Measurements from ENCODE around the gene ZNF628.
"Not testable (repeated sequence)": the region's sequence is repeated elsewhere in the genome, so short reads cannot be mapped to it uniquely, and the experiment has no call there.

Gene ZNF628

DNA sequence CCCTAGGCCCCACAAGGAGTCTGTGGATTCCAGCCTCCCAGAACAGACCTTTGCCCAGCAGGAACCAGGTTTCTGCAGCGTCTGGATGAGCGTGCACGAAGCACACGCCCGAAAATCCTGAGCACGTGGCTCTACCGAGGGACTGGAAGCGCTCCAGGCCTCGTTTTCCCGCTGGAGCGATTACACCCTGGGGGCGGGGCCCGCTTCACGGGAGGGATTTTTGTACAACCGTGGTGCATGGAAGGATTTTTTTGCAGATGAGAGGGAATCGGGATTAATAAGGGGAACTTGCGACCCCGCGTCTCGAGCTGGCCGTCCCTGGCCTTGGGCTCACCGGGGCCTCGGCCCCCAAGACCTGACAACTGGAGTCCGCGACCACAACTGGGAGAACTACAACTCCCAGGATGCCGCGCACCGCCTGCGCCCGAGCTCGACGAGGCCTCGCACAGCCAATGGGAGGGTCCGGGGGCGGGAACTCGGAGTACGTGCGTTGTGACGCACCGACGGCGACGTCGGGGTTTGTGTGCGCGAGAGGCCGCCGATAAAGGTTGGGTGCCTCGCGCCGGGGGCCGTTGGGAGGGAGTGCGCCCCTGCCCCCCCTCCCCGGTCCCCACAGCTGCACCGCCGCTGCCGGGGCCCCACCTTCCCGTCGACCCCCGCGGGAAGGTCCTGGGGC lies at the start of gene ZNF628:
Gene ZNF628, plus strand, starts transcription at position 518 of the 676 bp plus-strand sequence. CDS start 3,294 bp downstream, outside the sequence.
- peak; percentile 97 to 99 for DNase-seq

DNA sequence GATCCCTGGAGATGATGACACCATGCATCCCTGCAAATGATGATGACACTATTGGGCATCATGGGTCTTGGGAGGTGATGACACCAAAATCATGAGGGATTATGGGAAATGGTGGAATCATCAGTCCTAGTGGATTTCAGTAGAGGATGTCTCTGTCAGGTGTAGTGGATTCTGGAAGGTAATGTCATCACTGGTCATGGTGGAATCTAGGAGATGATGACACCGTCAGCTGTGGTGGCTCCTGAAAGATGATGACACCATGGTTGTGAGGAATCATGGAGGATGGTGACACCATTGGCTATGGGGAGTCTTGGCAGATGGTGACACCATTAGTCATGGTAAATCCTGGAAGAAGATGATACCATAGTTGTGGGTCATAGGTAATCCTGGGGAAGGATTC lies 45.2 kb upstream of the ZNF628 start:
- no peak for DNase-seq

DNA sequence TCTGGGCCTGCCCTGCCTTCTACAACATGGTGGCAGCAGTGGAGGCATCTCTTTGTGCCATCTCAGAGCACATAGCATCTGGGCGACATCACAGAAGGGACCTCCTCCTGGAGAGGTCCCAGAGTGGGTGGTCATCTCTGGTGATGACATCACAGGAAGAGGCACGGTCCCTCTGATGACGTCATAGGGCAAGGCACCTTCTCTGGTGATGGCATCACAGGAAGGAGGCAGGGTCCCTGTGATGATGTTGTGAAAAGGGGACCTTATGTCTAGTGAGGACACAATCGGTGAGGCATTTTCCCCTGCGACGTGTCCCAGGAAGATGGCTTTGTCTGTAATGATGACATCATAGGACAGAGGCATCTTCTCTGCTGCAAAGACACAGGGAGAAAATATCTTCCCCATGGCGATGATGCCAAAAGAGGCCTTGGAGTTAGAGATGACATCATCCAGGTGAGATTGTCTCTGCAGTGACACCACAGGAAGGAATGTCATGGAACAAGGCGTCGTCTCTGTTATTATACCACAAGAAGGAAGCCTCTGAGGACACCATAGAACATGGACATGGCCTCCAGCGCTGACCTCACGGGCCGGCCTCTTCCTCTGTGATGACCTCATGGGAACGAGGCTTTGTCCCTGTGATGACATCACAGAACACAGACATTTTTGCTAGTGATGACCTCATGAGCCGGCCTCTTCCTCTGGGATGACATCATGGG lies 44.0 kb upstream of the ZNF628 start:
- no peak for DNase-seq

DNA sequence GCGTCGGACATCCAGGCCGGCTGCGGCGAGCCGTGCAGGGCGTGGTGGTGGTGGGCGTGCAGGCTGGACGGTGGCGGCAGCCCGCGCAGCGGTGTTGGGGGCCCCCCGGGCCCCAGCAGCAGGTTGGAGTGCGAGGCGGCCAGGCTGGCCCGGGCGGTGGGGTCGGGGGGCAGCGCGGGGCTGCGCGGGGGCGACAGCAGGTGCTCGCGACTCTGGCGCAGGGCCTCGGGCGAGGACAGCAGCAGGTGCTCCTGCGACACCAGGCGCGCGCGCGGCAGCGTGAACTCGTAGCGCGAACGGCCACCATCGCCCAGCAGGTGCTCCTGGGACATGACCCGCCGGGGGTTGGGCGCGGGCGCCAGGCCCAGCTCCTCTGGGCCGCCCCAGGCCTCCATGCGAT lies 43.1 kb upstream of the ZNF628 start:
- no peak for DNase-seq

DNA sequence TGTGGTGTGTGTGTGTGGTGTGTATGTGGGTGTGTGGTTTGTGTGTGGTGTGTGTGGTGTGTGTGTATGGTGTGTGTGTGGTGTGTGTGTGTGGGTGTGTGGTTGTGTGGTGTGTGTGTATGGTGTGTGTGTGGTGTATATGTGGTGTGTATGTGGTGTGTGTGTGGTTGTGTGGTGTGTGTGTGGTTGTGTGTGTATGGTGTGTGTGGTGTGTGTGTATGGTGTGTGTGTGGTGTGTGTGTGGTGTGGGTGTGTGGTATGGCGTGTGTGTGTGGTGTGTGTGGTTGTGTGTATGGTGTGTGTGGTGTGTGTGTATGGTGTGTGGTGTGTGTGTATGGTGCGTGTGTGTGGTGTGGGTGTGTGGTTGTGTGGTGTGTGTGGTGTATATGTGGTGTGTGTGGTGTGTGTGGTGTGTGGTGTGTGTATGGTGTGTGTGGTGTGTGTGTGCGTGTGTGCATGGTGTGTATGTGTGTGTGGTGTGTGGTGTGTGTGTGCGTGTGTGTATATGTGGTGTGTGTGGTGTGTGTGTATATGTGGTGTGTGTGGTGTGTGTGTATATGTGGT lies 42.0 kb upstream of the ZNF628 start:
- DNase-seq, result no peak

DNA sequence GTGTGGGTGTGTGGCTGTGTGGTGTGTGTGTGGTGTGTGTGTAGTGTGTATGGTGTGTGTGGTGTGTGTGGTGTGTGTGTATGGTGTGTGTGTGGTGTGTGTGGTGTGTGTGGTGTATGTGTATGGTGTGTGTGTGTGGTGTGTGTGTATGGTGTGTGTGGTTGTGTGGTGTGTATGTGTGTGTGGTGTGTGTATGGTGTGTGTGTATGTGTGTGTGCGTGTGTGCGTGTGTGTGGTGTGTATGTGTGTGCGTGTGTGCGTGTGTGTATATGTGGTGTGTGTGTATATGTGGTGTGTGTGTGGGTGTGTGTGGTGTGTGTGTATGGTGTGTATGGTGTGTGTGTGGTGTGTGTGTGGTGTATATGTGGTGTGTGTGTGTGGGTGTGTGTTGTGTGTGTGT lies 41.4 kb upstream of the ZNF628 start:
- DNase-seq, result no peak

DNA sequence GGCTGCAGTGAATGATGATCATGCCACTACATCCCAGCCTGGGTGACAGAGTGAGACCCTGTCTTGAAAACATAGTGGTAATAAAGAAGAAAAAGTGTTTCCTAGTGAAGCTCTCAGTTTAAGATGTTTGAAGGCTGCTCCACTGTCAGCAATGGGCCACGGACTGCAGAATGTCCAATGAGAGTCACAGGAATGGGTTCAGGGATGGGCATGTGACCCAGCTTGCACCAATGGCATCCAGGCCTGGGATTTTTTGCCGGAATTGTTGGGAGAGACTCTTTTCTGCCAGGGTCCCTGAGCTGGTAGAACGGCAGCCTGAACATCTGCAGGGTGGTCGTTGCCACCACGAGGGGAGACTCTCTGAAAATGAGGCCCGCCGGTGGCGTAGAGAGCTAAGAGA lies 39.6 kb upstream of the ZNF628 start:
- no peak for DNase-seq

DNA sequence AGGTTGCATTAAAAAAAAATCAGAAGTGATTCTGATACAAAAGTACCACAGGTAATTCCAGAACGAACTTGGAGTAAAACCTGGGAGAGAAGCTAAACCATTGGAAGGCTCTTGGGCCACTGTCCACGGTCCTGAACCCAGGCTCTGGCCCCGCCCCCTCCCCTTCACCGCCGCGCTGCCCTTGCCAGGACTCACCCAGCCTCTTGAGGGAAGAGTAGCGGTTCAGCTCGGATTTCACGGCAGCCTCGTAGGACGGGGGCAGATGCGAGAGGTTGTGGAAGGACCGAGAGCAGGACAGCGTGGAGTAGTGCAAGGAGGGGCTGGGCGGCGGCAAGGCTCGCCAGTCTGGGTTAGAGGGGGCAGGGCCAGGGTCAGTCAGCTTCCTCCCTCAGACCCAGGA lies 39.0 kb upstream of the ZNF628 start:
- DNase-seq, result peak in 1 of 2 experiments; percentile 42

DNA sequence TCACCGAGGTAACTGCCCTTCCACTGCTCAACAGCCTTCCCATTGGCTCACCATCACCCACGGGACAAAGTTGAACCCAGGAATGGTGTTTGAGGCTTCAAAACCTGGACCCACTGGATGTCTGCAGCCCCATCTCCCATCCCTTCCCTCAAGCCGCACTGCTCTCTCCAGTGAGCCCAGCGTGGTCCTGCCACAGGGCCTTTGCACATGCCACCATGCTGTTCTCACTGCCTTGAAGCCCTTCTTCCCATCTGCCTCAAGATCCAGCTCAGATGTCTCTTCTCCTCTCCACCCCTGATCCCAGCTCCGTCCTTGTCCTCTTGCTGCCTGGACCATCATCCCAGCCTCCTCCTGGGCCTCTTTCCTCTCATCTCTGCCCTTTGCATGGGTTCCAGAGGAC lies 37.4 kb upstream of the ZNF628 start:
- DNase-seq, result no peak

DNA sequence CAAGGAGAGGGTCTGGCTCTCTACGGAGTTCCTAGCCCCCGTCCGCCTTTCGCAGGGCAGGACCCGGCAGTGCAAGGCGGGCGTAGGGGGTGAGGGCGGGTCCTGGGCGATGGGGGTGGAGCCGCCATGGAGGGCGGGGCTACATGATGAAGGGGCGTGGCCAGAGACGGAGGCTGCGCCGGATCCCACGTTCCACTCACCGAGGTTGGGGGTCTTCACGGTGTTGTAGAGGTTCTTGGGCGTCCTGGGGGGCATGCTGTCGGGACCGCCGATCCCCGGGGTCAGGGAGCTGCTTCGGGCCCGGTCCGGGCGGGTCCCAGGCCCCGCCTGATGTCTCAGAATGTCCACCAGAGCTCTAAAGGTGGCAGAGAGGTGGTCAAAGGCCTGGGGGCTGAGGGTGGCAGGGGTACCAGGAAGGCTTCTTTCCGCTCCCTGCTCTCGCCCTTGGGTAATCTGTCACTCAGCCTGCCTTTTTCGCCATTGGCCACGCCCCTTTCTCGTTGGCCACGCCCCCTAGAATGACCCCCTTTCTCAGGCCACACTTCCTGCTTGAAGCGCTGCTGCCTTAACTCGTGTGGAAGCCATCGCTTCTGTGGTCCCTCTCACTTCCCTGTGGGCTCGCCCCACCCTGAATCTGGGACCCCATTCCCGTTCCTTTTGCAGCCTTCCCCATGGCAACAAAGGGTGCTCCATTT lies 35.9 kb upstream of the ZNF628 start:
- no peak for DNase-seq

DNA sequence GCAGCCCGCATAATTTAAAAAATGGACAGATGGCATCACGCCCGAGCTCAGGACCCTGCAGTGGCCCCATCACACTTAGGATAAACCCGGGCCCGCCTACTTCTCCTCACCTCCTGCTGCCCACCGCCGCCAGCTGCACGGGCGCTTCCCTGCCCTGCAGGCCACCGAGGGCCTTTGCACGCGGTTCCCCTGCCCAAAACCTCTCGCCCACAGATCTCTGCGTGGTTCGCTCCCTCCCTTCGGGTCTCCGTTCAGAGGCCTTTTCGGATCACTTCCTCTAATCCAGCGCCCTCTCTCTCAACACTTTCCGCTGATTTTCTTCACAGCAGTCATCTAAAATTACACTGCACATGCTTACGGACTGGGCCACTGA lies 35.1 kb upstream of the ZNF628 start:
- peak; percentile 33 to 63 for DNase-seq

DNA sequence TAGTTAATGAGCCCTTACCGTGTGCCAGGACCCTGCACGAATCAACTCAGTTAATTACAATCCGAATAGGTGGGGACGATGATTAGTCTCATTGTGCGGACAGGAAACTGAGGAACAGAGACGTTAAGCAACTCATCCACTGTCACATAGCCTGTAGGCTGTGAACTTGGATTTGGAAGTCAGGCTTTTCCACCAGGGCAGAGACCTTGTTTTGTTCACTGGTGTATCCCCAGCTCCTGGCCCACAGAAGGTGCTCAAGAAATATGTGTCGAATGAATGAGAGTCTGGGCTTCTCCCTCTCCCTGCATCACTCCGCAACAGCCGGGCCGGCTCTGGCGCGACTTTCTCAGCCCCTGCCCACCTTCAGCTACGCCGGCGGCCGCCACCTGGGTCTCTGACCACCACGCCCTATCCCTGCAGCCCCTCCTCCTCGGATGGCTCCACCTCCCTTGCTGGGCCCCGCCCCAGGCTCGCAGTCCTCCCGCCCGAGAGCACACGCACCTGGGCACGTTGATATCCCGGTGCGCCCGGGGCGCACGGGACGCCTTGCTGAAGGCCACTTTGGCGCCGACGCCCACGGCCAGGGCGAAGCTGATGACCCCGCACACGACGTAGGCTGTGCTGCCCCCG lies 34.6 kb upstream of the ZNF628 start:
- peak in 1 of 2 experiments; percentile 21 for DNase-seq

DNA sequence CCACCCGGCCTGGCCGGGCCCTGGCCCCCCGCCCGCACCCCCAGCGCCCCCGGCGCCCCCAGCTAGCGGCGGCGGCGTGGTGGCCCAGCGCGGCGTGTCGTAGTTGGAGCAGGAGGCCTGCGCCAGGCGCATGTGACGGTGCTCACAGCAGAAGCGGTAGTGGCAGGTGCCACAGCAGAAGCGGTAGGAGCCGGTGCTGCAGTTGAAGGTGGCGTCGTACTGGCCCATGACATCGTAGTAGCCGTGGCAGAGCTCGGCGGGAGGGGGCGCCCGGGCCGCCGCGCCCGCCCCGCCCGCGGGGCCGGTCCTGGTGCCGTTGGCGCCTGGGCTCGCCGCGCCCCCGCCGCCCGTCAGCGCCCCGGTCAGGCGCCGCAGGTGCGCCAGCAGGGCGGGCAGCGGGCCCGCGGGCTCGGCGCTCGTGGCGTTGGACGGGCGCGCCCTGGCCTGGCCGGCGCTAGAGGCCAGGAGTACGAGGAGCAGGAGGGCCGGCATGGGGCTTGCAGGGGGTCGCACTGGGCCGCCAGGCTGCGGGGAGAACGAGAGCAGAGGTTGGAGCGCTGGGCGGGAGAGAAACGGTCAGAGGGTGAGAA lies 34.0 kb upstream of the ZNF628 start:
- DNase-seq, result peak in 1 of 2 experiments; percentile 40

DNA sequence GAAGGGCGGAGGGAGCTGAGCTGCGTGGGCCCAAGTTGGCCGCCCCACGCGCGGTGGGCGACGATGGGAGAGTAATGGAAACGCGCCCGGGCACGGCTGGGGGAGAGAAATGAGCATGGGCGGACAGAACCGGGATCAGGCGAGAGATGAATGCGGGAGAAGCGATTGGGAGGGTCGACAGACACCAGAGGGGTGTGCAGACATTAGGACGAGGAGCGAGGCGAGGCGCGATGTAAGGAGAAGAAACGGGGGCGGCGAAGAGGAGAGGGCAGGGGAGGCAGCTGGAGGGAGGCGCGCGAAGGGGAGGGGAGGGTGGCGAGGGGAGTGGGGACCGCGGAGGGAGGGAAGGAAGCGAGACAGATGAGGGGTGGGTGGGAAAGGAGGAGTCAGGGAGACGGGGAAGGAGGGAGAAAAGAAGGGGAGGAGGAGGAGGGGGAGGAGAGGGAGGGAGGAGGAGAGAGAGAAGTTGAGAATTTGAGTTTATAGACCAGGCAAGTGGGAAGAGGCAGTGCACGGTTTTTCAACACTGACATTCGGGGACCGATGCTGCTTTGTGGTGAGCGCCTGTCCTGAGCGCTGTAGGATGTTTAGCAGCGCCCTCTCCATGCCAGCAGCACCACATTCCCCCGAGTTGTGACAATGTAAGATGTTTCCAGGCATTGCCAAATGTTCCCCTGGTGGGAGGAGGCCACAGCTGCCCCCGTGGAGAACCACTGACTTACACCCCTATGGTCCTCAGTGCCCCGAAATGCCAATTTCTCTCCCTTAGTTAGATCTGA lies 33.2 kb upstream of the ZNF628 start, which contains the start of gene SHISA7:
Gene SHISA7, minus strand, starts transcription at position 256 of the 779 bp plus-strand sequence. CDS start 437 bp downstream, outside the sequence.
- DNase-seq, result peak in 1 of 2 experiments; percentile 59

DNA sequence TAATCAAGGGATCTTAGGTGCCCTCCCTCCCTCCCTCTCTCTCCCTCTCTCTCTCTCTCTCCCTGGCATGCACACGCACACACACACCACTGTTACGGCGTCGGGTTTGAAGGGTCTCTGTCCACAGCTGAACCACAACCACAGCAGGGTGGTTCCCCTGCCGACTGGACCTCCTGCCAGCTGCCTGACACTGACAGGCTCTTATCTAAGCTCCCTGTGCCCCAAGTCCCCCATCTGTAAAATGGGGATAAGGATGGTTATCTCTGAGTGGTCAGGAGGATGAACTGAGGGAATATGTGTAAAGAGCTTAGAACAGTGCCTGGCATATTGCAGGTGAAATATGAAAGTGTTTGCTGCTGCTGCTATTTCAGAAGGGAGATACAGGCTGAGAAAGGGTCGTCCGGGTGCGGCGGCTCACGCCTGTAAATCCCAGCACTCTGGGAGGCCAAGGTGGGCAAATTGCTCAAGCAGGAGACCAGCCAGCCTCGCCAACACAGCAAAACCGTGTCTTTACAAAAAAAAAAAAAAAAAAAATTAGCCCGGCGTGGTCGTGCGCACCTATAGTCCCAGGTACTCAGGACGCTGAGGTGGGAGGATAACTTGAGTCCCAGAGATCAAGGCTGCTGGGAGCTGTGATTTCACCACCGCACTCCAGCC lies 32.5 kb upstream of the ZNF628 start:
- no peak for DNase-seq

DNA sequence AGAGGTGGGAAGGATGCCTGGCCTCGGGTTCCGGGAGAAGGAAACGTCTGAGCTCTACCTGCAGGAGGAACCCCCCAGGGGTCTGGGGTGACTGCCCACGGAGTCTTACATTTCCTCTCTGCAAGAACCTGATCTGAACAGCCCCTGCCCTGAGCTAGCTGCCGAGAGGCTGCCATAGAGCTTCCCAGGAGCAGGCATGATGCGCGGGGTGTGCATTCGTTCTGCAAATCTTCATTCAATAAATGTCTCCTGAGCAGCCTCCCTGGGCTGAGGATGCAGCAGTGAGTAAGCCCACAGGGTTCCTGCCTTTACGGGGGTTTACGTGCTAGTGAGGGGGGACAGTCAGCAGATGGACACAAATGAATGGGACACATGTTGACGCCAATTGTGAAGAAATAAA lies 31.8 kb upstream of the ZNF628 start:
- DNase-seq, result no peak

DNA sequence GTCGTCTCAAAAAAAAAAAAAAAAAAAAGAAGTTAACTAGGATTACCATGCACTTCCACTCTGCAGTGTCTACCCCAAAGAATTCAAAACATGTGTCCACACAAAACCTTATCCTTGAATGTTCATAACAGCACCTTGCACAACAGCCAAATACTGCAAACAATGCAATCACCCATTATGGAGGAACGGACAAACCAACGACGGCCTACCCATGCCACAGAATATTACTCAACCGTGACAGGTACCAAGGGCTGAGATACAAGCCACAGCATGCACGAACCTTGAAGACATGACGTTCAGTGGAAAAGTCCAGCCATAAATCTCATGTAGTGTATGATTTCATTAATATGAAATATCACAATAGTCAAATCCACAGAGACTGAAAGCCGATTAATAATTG lies 30.4 kb upstream of the ZNF628 start:
- DNase-seq, result no peak

DNA sequence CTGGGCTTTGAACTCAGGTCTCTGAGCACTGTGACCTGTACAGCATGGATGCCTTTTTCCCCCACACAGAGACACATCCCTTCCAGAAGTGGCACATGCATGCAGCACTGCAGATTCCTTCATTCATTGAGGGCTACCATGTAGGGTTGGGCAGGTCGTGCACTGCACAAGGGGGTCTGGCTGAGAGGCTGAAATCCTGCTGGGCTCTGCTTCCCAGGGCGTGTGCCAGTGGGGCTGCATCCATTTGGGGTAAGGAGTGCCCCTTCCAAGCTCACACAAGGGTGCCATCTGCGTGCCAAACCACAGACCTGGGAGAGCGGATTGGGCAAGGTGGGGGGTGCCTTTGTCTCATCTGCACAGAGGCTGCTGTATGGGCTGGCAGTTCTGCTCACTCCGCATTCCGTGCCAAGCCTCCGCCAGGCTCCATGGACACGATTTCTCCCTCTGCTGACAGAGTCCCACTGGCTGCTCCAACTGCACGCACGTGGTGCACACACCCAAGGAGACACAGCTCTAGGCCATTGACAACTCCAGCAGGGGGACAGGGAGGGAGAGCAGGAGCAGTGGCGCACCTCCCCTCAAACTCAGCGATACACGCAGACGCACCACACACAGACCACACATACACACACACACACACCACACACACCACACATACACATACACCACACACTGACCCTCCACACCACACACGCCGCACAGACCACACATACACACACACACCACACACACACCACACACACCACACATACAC lies 28.8 kb upstream of the ZNF628 start:
- peak in 1 of 2 experiments; percentile 68 for DNase-seq

DNA sequence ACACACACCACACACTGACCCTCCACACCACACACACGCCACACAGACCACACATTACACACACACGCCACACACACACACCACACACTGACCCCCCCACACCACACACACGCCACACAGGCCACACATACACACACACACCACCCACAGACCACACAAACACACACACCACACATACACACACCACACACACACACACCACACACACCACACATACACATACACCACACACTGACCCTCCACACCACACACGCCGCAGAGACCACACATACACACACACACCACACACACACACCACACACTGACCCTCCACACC lies 28.3 kb upstream of the ZNF628 start:
- not testable (repeated sequence) for DNase-seq

DNA sequence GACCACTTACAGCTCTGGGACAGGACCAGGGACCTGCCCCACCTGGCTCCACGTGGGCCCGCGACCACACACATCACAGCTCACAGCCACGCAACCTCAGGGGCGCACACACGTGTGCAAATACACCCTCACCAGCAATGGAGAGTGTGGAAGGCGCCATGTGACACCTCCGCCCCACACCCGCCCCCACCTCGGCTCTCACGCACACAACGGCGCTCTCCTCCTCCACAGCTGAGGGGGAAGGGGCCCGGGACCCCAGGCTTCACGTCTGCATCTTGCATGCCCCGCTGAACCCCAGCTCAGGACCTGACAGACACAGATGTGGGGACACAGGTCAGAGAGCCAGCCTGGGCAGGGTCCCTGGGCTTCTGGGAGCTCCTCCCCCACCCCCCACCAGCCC lies 26.9 kb upstream of the ZNF628 start:
- DNase-seq, result no peak

Data from NCI-H524 (cell line).